HepG2 (cell line): Measurements from ENCODE around the gene BCL2L2. TPM values are rescaled to one million over a fixed set of nuclear protein-coding genes. Genes with fewer than 3 reads are reported as not detected.

Experiments used
- AHR ChIP-seq: IDR thresholded peaks from 2 replicates; pipeline ENCODE4 v1.6.1; 2018; ENCODE audit warnings: missing genetic modification reagents, missing compliant biosample characterization
- ATF2 ChIP-seq: sonication (generic); formaldehyde crosslinking; IDR thresholded peaks from 2 replicates; pipeline ENCODE4 v1.4.0; 2020; ENCODE audit warnings: missing genetic modification reagents
- ATF6 ChIP-seq: sonication (generic); formaldehyde crosslinking; conservative IDR thresholded peaks from 2 replicates; pipeline ENCODE4 v1.4.0; 2020; ENCODE audit warnings: missing genetic modification reagents
- CREBL2 ChIP-seq: sonication (generic); formaldehyde crosslinking; IDR thresholded peaks from 2 replicates; pipeline ENCODE4 v1.8.1; 2023; ENCODE audit warnings: missing genetic modification reagents, mild to moderate bottlenecking, borderline replicate concordance
- DBP ChIP-seq: sonication (generic); formaldehyde crosslinking; IDR thresholded peaks from 2 replicates; pipeline ENCODE4 v1.4.0; 2020; ENCODE audit warnings: missing genetic modification reagents; ENCODE audit errors: not compliant biosample characterization
- KLF16 ChIP-seq, 2 experiments: sonication (generic) in 1 of 2; formaldehyde crosslinking in 1 of 2; IDR thresholded peaks; 2 replicates each; pipeline versions ENCODE4 v1.6.1 to v1.8.0; 2016 to 2023; ENCODE audit warnings: missing genetic modification reagents in 2 of 2, missing compliant biosample characterization in 1 of 2
- MEF2D ChIP-seq: sonication (generic); formaldehyde crosslinking; IDR thresholded peaks from 2 replicates; pipeline ENCODE4 v1.5.1; 2020; ENCODE audit warnings: mild to moderate bottlenecking, missing genetic modification reagents
- MLX ChIP-seq: IDR thresholded peaks from 2 replicates; pipeline ENCODE4 v1.6.1; 2016
- NCOA2 ChIP-seq: sonication (generic); formaldehyde crosslinking; IDR thresholded peaks from 2 replicates; pipeline ENCODE4 v1.8.0; 2022; ENCODE audit warnings: inconsistent platforms
- PRDM4 ChIP-seq: sonication (generic); formaldehyde crosslinking; IDR thresholded peaks from 2 replicates; pipeline ENCODE4 v1.9.0; 2021; ENCODE audit warnings: missing genetic modification reagents, borderline replicate concordance
- REPIN1 ChIP-seq: sonication (generic); formaldehyde crosslinking; IDR thresholded peaks from 2 replicates; pipeline ENCODE4 v1.8.0; 2022; ENCODE audit warnings: missing genetic modification reagents, low read depth, mild to moderate bottlenecking, borderline replicate concordance
- SOX13 ChIP-seq, 3 experiments: fragments of 450-650 bp in 1 of 3; sonication (generic) in 1 of 3; formaldehyde crosslinking in 1 of 3; IDR thresholded peaks in 2 of 3; conservative IDR thresholded peaks in 1 of 3; 2 replicates each; pipeline versions ENCODE4 v1.5.0 to v1.6.1; 2016 to 2020; ENCODE audit warnings: antibody characterized with exemption in 1 of 3, mild to moderate bottlenecking in 1 of 3, missing compliant biosample characterization in 1 of 3, missing genetic modification reagents in 1 of 3, moderate library complexity in 1 of 3
- ZNF274 ChIP-seq: sonication (generic); formaldehyde crosslinking; IDR thresholded peaks from 2 replicates; pipeline ENCODE4 v1.5.1; 2020; ENCODE audit warnings: mild to moderate bottlenecking, missing genetic modification reagents
- ZNF331 ChIP-seq: sonication (generic); formaldehyde crosslinking; IDR thresholded peaks from 2 replicates; pipeline ENCODE4 v1.4.0; 2020; ENCODE audit warnings: missing genetic modification reagents
- ZNF367 ChIP-seq: sonication (generic); formaldehyde crosslinking; IDR thresholded peaks from 2 replicates; pipeline ENCODE4 v1.4.0; 2020; ENCODE audit warnings: missing genetic modification reagents, borderline replicate concordance
- ZNF678 ChIP-seq: sonication (generic); formaldehyde crosslinking; IDR thresholded peaks from 2 replicates; pipeline ENCODE4 v1.4.0; 2020; ENCODE audit warnings: mild to moderate bottlenecking, missing genetic modification reagents
- ZNF766 ChIP-seq: sonication (generic); formaldehyde crosslinking; IDR thresholded peaks from 2 replicates; pipeline ENCODE4 v1.5.0; 2020; ENCODE audit warnings: missing genetic modification reagents, borderline replicate concordance
- ZNF781 ChIP-seq: sonication (generic); formaldehyde crosslinking; IDR thresholded peaks from 2 replicates; pipeline ENCODE4 v1.5.1; 2020; ENCODE audit warnings: borderline replicate concordance, mild to moderate bottlenecking, missing genetic modification reagents; ENCODE audit errors: not compliant biosample characterization
- polyA plus RNA-seq, 8 experiments: library from polyadenylated mRNA; depleted of rRNA in 3 of 8; stranded (reverse) in 7 of 8; unstranded in 1 of 8; fragments of >200 nt; fragmentation: Illumina TruSeq in 4 of 8; extraction: Trizol in 4 of 8; gene quantifications; 2 replicates each; pipeline versions ENCODE4 v1.2.1 to v1.2.3, GENCODE V29; 2011 to 2016; ENCODE audit warnings: low read depth in 4 of 8, missing spikeins in 1 of 8, mixed read lengths in 1 of 8; ENCODE audit not compliant: insufficient read depth in 1 of 8
- total RNA-seq, 5 experiments: library from RNA; depleted of rRNA; stranded (reverse); fragments of >200 nt; fragmentation: Illumina TruSeq; extraction: Trizol; gene quantifications; 2 replicates each; pipeline ENCODE4 v1.2.3, GENCODE V29; 2016; ENCODE audit warnings: low read depth in 1 of 5

Gene BCL2L2
- total and polyA plus RNA-seq, 2 of the 13 experiments (the other 11 are each of a cell fraction or from before 2014, with no cell fraction given): 28.1 to 49.8 TPM

- TF ChIP-seq ATF6 (CRISPR knock-in tag) (peak; percentile 16), NCOA2 (CRISPR knock-in tag) (peak; percentile 7; the same call in 1 of the 2 replicates), SOX13 (IDR thresholded peaks at IDR 0.05) (peak; percentile 38; the same call in 1 of the 2 replicates), SOX13 (CRISPR knock-in tag; conservative IDR thresholded peaks at IDR 0.05 in 1 of 2, IDR thresholded peaks at IDR 0.05 in 1 of 2) (peak in 1 of 2 experiments; percentile 46; a peak in 1 of 4 replicates), ZNF678 (CRISPR knock-in tag) (peak; percentile 30; the same call in 1 of the 2 replicates), ZNF331 (CRISPR knock-in tag) (peak; percentile 34; the same call in 1 of the 2 replicates), KLF16 (CRISPR knock-in tag; IDR thresholded peaks at IDR 0.05) (0 out of 4 replicates have a peak, but pooled peaks of 1 of the 2 experiments have one; percentile 62), ZNF367 (CRISPR knock-in tag) (peak; percentile 5; the same call in 1 of the 2 replicates), AHR (CRISPR knock-in tag) (no peak; the same call in 1 of the 2 replicates), MLX (peak; percentile 50; the same call in 1 of the 2 replicates), MEF2D (CRISPR knock-in tag) (peak; percentile 90), ZNF766 (peak; percentile 79), PRDM4 (CRISPR knock-in tag) (no peak), CREBL2 (peak; percentile 95; the same call in 1 of the 2 replicates), ZNF274 (CRISPR knock-in tag) (peak; percentile 30), ATF2 (peak; percentile 35), ZNF781 (CRISPR knock-in tag) (peak; percentile 30), REPIN1 (CRISPR knock-in tag) (no peak; the same call in 1 of the 2 replicates), DBP (no peak)
These were observed 20.4 kb upstream of the BCL2L2 start, which contains the start of gene HOMEZ (continued) for GRCh38 chr14:23286020-23286901.
